Parathyroid adenoma (tissue), 2 donors: ENCODE data around the gene ZEB1.
A peak's percentile ranks its signal among the peaks of the same experiment; 100 is the strongest.

Source experiments
- H2AFZ ChIP-seq: fragments of 300-600 bp; sonication (generic); one replicate; pipeline ENCODE4 v1.7.0; 2017; ENCODE audit warnings: antibody characterized with exemption, mild to moderate bottlenecking
- H3K27ac ChIP-seq: fragments of 300-600 bp; sonication (generic); one replicate; pipeline ENCODE4 v1.7.0; 2017
- H3K27me3 ChIP-seq: fragments of 300-600 bp; sonication (generic); one replicate; pipeline ENCODE4 v1.7.0; 2017; ENCODE audit warnings: low read length; ENCODE audit not compliant: control insufficient read depth, insufficient read depth
- H3K36me3 ChIP-seq: fragments of 300-600 bp; sonication (generic); one replicate; pipeline ENCODE4 v1.7.0; 2017; ENCODE audit warnings: low read length; ENCODE audit not compliant: control insufficient read depth, insufficient read depth
- H3K4me1 ChIP-seq: fragments of 300-600 bp; sonication (generic); one replicate; pipeline ENCODE4 v1.7.0; 2017; ENCODE audit warnings: control low read depth
- H3K4me2 ChIP-seq: fragments of 300-600 bp; sonication (generic); one replicate; pipeline ENCODE4 v1.7.0; 2017; ENCODE audit warnings: low read length
- H3K4me3 ChIP-seq: fragments of 300-600 bp; sonication (generic); one replicate; pipeline ENCODE4 v1.7.0; 2017; ENCODE audit warnings: low read depth, low read length
- H3K79me2 ChIP-seq: fragments of 300-600 bp; sonication (generic); one replicate; pipeline ENCODE4 v1.7.0; 2017; ENCODE audit warnings: control low read depth
- H3K9ac ChIP-seq: fragments of 300-600 bp; sonication (generic); one replicate; pipeline ENCODE4 v1.7.0; 2017; ENCODE audit warnings: mild to moderate bottlenecking
- H3K9me3 ChIP-seq: fragments of 300-600 bp; sonication (generic); one replicate; pipeline ENCODE4 v1.7.0; 2017; ENCODE audit warnings: low read length; ENCODE audit not compliant: control insufficient read depth
- TF ChIP-seq, protein P1 (sequence below): fragments of 300-600 bp; sonication (generic); IDR thresholded peaks from one replicate; pipeline ENCODE4 v1.7.0; 2017; ENCODE audit warnings: antibody characterized with exemption, mild to moderate bottlenecking
- donor health status: primary hyperparathyroidism.

ZEB1 gene

DNA sequence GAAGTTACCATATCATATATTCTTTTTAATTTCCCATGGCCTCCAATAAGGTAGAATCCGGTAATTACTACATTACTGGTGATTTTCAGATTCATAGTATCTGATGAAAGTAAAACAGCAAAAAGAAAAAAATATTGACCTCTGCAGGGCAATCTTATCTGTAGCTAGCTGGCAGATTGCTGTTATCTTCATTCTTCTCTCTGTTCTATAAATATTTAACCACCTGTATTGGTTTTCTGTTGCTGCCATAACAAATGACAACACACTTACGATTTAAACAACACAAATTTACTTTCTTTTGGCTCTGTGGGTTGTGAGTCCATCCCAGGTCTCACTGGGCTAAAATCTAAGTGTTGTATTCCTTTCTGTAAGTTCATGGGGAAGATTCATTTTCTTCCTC lies 164.5 kb downstream of the ZEB1 start:
- Histone ChIP-seq H3K27ac (no peak overlapping the region), H3K79me2 (no peaks in the 10 kb centered on the region), H3K9me3 (no peaks in the 10 kb centered on the region), H3K9ac (no peak overlapping the region), H3K27me3 (no peaks in the 10 kb centered on the region), H3K4me3 (no peak overlapping the region), H3K4me2 (no peak overlapping the region), H2AFZ (no peak overlapping the region), H3K36me3 (no peaks in the 10 kb centered on the region), H3K4me1 (no peaks in the 10 kb centered on the region)
- TF ChIP-seq, protein P1, sequence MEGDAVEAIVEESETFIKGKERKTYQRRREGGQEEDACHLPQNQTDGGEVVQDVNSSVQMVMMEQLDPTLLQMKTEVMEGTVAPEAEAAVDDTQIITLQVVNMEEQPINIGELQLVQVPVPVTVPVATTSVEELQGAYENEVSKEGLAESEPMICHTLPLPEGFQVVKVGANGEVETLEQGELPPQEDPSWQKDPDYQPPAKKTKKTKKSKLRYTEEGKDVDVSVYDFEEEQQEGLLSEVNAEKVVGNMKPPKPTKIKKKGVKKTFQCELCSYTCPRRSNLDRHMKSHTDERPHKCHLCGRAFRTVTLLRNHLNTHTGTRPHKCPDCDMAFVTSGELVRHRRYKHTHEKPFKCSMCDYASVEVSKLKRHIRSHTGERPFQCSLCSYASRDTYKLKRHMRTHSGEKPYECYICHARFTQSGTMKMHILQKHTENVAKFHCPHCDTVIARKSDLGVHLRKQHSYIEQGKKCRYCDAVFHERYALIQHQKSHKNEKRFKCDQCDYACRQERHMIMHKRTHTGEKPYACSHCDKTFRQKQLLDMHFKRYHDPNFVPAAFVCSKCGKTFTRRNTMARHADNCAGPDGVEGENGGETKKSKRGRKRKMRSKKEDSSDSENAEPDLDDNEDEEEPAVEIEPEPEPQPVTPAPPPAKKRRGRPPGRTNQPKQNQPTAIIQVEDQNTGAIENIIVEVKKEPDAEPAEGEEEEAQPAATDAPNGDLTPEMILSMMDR, result no peak

DNA sequence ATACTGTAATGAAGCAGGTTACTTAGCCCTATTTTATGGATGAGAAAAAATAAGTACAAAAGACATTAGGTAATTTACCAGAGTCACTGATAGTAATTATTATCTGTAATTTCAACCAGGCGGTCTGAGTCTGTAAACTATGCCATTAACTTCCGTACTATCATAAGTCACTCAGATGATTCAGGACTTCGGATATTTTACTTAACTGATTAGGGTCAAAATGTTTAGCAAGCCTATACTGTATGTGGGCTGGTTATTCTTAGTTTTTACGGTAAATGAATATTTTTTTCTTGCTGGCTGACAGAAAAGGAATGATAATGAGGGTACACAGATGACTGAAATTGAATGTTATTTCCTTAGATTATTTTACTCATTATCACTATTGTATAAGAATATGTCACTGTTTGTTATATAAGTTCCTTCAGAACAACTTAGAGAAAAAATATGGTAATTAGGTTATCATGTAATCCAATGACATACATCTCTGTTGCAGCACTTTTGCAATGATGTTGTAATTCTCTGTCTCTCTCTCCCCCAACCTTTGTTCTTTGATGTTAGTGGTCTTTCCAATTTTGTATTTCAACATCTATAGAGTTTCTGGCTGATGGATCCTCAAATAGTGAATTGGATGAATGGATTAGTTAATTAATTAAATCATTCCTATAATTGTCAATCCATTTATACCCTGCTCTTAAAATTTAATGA lies 165.6 kb downstream of the ZEB1 start:
- Histone ChIP-seq H2AFZ (no peak overlapping the region), H3K4me1 (no peaks in the 10 kb centered on the region), H3K4me3 (no peak overlapping the region), H3K36me3 (no peaks in the 10 kb centered on the region), H3K27ac (no peak overlapping the region), H3K9ac (no peak overlapping the region), H3K9me3 (no peaks in the 10 kb centered on the region), H3K79me2 (no peaks in the 10 kb centered on the region), H3K4me2 (no peak overlapping the region), H3K27me3 (no peaks in the 10 kb centered on the region)
- TF ChIP-seq, protein P1, result no peak

DNA sequence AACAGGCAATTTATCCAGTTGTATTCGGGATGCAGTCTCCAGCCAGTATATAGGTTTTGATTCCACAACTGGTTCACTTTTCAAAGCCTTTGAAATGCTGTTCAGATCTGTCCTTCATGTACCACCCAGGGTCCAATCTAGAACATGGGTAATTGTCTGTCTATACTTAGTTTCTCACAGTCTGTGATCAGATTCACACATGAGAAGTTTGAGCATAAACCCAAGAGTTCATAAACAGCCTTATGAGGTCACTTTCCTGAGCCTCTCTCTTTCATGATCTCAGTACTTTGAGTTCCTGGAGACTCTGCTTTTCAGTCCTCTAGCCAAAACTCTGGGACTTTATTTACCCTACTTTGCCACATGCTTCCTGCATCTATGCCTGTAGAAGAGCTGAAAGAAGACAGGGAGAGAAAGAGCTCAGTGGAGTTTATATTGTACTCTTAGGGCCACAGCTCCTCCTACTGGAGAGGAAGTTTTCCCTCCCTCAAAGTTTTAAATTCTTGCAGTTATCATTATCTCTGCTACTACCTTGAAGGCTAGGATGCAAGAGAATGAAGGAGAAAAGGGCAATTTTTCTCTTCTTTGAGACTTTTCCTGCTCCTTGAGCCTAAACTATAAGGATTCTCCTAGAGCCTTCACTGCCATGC lies 172.0 kb downstream of the ZEB1 start:
- H3K4me1 ChIP-seq, result no peaks in the 10 kb centered on the region
- H3K79me2 ChIP-seq, result no peaks in the 10 kb centered on the region
- H3K27ac ChIP-seq, result no peak overlapping the region
- H3K9ac ChIP-seq, result no peak overlapping the region
- TF ChIP-seq, protein P1, result peak; percentile 22
- no peak overlapping the region for H3K4me3 ChIP-seq
- no peak overlapping the region for H2AFZ ChIP-seq
- H3K4me2 ChIP-seq, result no peak overlapping the region
- H3K27me3 ChIP-seq, result no peaks in the 10 kb centered on the region
- no peaks in the 10 kb centered on the region for H3K9me3 ChIP-seq
- H3K36me3 ChIP-seq, result no peaks in the 10 kb centered on the region

DNA sequence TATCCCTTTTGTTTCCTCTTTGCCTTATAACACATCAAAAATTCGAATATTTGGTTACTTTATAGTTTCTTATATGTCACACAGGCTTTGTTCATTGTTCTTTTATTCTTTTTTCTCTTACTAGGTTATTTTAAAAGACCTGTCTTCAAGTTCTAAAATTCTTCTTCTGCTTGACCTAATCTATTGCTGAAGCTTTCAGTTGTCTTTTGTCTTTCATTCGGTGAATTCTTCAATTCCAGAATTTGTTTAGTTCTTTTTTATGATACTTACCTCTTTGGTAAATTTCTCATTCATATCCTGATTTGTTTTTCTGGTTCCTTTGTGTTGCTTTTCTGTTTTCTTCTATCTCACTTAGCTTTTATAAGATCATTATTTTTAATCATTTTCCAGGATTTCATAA lies 188.4 kb downstream of the ZEB1 start:
- H3K4me1 ChIP-seq, result no peaks in the 10 kb centered on the region
- no peaks in the 10 kb centered on the region for H3K9me3 ChIP-seq
- no peak overlapping the region for H3K9ac ChIP-seq
- H3K27ac ChIP-seq, result no peak overlapping the region
- H2AFZ ChIP-seq, result no peak overlapping the region
- peaks cover 4% of the 10 kb centered on the region for H3K36me3 ChIP-seq
- H3K4me3 ChIP-seq, result no peak overlapping the region
- no peak overlapping the region for H3K4me2 ChIP-seq
- no peaks in the 10 kb centered on the region for H3K27me3 ChIP-seq
- TF ChIP-seq, protein P1, result no peak
- no peaks in the 10 kb centered on the region for H3K79me2 ChIP-seq

DNA sequence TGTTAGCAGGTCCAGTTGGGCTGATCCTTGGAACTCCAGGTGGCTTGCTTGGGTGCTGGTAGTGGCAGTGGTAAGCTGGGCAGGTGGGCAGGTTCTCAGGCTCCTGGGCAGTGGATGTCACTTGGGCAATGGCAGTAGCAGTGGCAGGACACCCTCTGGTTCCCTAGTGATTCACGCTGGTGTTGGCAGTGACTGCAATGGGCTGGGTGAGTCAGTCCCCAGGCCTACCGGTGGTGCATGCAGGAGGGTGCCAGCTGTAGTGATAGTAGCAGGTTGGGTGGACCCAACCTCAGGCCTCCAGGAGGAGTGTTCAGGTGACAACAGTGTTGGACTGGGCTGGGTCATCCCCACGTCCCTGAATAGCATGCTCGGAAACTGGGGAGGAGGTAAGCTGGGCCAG lies 189.2 kb downstream of the ZEB1 start:
- TF ChIP-seq, protein P1, result no peak
- Histone ChIP-seq H3K27me3 (no peaks in the 10 kb centered on the region), H2AFZ (no peak overlapping the region)

More for the DNA sequence above, 189.2 kb downstream of the ZEB1 start:
- Histone ChIP-seq H3K9ac (no peak overlapping the region), H3K4me2 (no peak overlapping the region), H3K4me3 (no peak overlapping the region), H3K4me1 (no peaks in the 10 kb centered on the region), H3K27ac (no peak overlapping the region), H3K79me2 (no peaks in the 10 kb centered on the region), H3K36me3 (peaks cover 4% of the 10 kb centered on the region), H3K9me3 (no peaks in the 10 kb centered on the region)
